ENCODE measurements around the gene SEPTIN14.
"Not testable (repeated sequence)": the region's sequence is repeated elsewhere in the genome, so short reads cannot be mapped to it uniquely, and the experiment has no call there.

Gene SEPTIN14

DNA sequence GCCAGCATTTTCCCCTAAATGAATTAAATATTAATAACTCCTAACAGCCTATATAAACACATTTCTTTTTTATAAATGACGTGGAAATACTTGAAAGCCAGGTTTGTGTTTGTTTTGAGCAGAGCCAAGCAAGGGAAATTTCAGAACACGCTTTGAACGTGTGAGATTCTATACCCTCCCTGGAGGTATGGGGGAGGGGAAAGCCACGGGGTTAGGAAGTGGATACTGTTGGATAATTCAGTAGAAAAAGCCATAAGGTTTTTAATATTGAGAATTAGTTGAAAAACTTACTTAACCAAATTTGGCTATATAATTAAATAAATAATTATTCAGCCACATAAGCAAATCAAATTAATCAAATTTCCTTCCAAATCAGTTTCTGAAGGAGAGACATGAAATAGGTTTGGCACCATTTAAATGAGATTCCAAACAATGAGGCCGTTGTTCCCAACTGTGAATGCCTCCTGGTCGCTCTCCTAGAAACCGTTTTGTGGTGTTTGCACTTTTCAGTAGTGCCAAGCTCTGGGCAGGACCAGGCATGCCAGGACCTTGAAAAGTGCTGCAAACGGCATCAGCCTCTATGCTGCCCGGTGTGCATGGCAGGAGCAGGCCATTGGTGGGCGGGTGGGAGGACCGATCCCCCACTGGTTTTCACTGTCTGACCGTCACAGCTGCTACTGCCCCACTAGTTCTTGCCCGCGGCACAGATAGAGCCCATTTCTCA lies 88.1 kb downstream of the SEPTIN14 start:
- no peaks in the 10 kb centered on the region for H3K9me3 Mint-ChIP-seq
- no peak overlapping the region for H3K4me3 Mint-ChIP-seq
- ATAC-seq (replicated peaks), result no peak
- no peak for DNase-seq
- H3K27ac Mint-ChIP-seq, result no peak overlapping the region
- H3K4me1 Mint-ChIP-seq (ENCODE audit: low read depth in 2 of 2), result no peaks in the 10 kb centered on the region
- H3K27me3 Mint-ChIP-seq, result no peaks in the 10 kb centered on the region
- peaks cover 6% of the 10 kb centered on the region for H3K36me3 Mint-ChIP-seq (ENCODE audit: insufficient read depth)

GRCh38 chr7:55770778-55771177 lies 91.8 kb downstream of the SEPTIN14 start:
- no peaks in the 10 kb centered on the region for H3K9me3 Mint-ChIP-seq
- no peak overlapping the region for H3K4me3 Mint-ChIP-seq
- H3K27me3 Mint-ChIP-seq, result no peaks in the 10 kb centered on the region
- DNase-seq, result no peak
- H3K4me1 Mint-ChIP-seq (ENCODE audit: low read depth in 2 of 2), result no peaks in the 10 kb centered on the region
- H3K36me3 Mint-ChIP-seq (ENCODE audit: insufficient read depth), result peaks cover 6% of the 10 kb centered on the region
- no peak for ATAC-seq (replicated peaks)
- H3K27ac Mint-ChIP-seq, result no peak overlapping the region

GRCh38 chr7:55753274-55753862 lies 109.2 kb downstream of the SEPTIN14 start:
- not testable (repeated sequence) for H3K4me1 Mint-ChIP-seq (ENCODE audit: low read depth in 2 of 2); ATAC-seq (replicated peaks); H3K36me3 Mint-ChIP-seq (ENCODE audit: insufficient read depth); H3K9me3 Mint-ChIP-seq; H3K4me3 Mint-ChIP-seq; DNase-seq; H3K27ac Mint-ChIP-seq; H3K27me3 Mint-ChIP-seq

- H3K36me3 Mint-ChIP-seq (ENCODE audit: insufficient read depth); H3K4me1 Mint-ChIP-seq (ENCODE audit: low read depth in 2 of 2); H3K27me3 Mint-ChIP-seq; ATAC-seq (replicated peaks); DNase-seq; H3K4me3 Mint-ChIP-seq; H3K27ac Mint-ChIP-seq; H3K9me3 Mint-ChIP-seq: not testable (repeated sequence)
Measured at GRCh38 chr7:55744706-55745105, 117.8 kb downstream of the SEPTIN14 start.
